Glutamatergic neuron (in vitro differentiated cells): ENCODE data around the gene CLTCL1. TPM values are rescaled to one million over a fixed set of nuclear protein-coding genes. Genes with fewer than 3 reads are reported as not detected.
"Not testable (repeated sequence)": the region's sequence is repeated elsewhere in the genome, so short reads cannot be mapped to it uniquely, and the experiment has no call there.

Experiments
- DNase-seq: peaks from one replicate; pipeline ENCODE4 v3.0.0; 2022
- H3K27ac Mint-ChIP-seq: one replicate; pipeline ENCODE4 v1.8.0; 2020; ENCODE audit warnings: mild to moderate bottlenecking, mixed read lengths, inconsistent platforms; ENCODE audit not compliant: unreplicated experiment
- H3K27me3 Mint-ChIP-seq: one replicate; pipeline ENCODE4 v1.8.0; 2020; ENCODE audit warnings: mild to moderate bottlenecking, moderate library complexity, mixed read lengths, inconsistent platforms; ENCODE audit not compliant: unreplicated experiment
- H3K36me3 Mint-ChIP-seq: one replicate; pipeline ENCODE4 v1.8.0; 2020; ENCODE audit warnings: mild to moderate bottlenecking, mixed read lengths, inconsistent platforms; ENCODE audit not compliant: unreplicated experiment
- H3K4me1 Mint-ChIP-seq: one replicate; pipeline ENCODE4 v1.8.0; 2020; ENCODE audit warnings: mild to moderate bottlenecking, low read depth, mixed read lengths, inconsistent platforms; ENCODE audit not compliant: unreplicated experiment
- H3K4me3 Mint-ChIP-seq: one replicate; pipeline ENCODE4 v1.8.0; 2020; ENCODE audit warnings: mild to moderate bottlenecking, mixed read lengths, inconsistent platforms; ENCODE audit not compliant: unreplicated experiment
- H3K9me3 Mint-ChIP-seq: one replicate; pipeline ENCODE4 v1.8.0; 2020; ENCODE audit warnings: mild to moderate bottlenecking, moderate library complexity, mixed read lengths, inconsistent platforms; ENCODE audit not compliant: unreplicated experiment
- CTCF ChIP-seq: fragments of 200-600 bp; sonication (generic); IDR thresholded peaks from one replicate; pipeline ENCODE4 v1.5.0; 2021; ENCODE audit not compliant: partially characterized antibody, unreplicated experiment
- total RNA-seq: library from RNA; stranded (reverse); fragmentation: NEBNext Ultra II Directional; extraction: Animal tissue kit (Norgen Biotek cat#: 25700); gene quantifications from one replicate; pipeline ENCODE4 v1.2.1, GENCODE V29; 2021; ENCODE audit not compliant: unreplicated experiment

The CLTCL1 gene
- total RNA-seq, 1 donor from 2014 or later, result 11.8 TPM

- no peak for TF ChIP-seq CTCF
- peaks cover 21% of the 10 kb centered on the region for H3K9me3 Mint-ChIP-seq
- no peak for DNase-seq
- no peaks in the 10 kb centered on the region for H3K36me3 Mint-ChIP-seq
- peaks cover 33% of the 10 kb centered on the region for H3K27me3 Mint-ChIP-seq
- H3K4me3 Mint-ChIP-seq, result no peak overlapping the region
- H3K27ac Mint-ChIP-seq, result no peak overlapping the region
- peaks cover 11% of the 10 kb centered on the region for H3K4me1 Mint-ChIP-seq
These were observed 123.2 kb downstream of the CLTCL1 start for GRCh38 chr22:19168088-19168890.

GRCh38 chr22:19167106-19167869 is 124.2 kb downstream of the CLTCL1 start:
- no peak overlapping the region for H3K27ac Mint-ChIP-seq
- TF ChIP-seq CTCF, result no peak
- H3K36me3 Mint-ChIP-seq, result no peaks in the 10 kb centered on the region
- peaks cover 17% of the 10 kb centered on the region for H3K9me3 Mint-ChIP-seq
- peaks cover 29% of the 10 kb centered on the region for H3K27me3 Mint-ChIP-seq
- H3K4me1 Mint-ChIP-seq, result peaks cover 6% of the 10 kb centered on the region
- DNase-seq, result no peak
- no peak overlapping the region for H3K4me3 Mint-ChIP-seq

- Mint-ChIP-seq H3K27ac (no peak overlapping the region), H3K27me3 (peaks cover 27% of the 10 kb centered on the region), H3K4me1 (peaks cover 3% of the 10 kb centered on the region), H3K4me3 (no peak overlapping the region), H3K36me3 (no peaks in the 10 kb centered on the region), H3K9me3 (peaks cover 17% of the 10 kb centered on the region)
- TF ChIP-seq CTCF, result no peak
- no peak for DNase-seq
These were observed 125.1 kb downstream of the CLTCL1 start for GRCh38 chr22:19166421-19166820.

- Mint-ChIP-seq H3K27me3 (peaks cover 18% of the 10 kb centered on the region), H3K4me3 (no peak overlapping the region), H3K36me3 (no peaks in the 10 kb centered on the region), H3K4me1 (no peaks in the 10 kb centered on the region), H3K9me3 (peaks cover 10% of the 10 kb centered on the region), H3K27ac (no peak overlapping the region)
- no peak for TF ChIP-seq CTCF
- DNase-seq, result no peak
These were observed 127.1 kb downstream of the CLTCL1 start for GRCh38 chr22:19164425-19164824.

- not testable (repeated sequence) for H3K27me3 Mint-ChIP-seq, H3K36me3 Mint-ChIP-seq
These were observed 132.9 kb downstream of the CLTCL1 start for GRCh38 chr22:19158649-19159048.

GRCh38 chr22:19156109-19156508 is 135.4 kb downstream of the CLTCL1 start:
- not testable (repeated sequence) for DNase-seq, H3K9me3 Mint-ChIP-seq, H3K4me1 Mint-ChIP-seq, H3K27ac Mint-ChIP-seq, H3K4me3 Mint-ChIP-seq, H3K36me3 Mint-ChIP-seq
- H3K27me3 Mint-ChIP-seq, result peaks cover 13% of the 10 kb centered on the region

More at GRCh38 chr22:19158649-19159048, 132.9 kb downstream of the CLTCL1 start:
- H3K27ac Mint-ChIP-seq, DNase-seq, H3K4me3 Mint-ChIP-seq, H3K4me1 Mint-ChIP-seq, H3K9me3 Mint-ChIP-seq: not testable (repeated sequence)
